HS-5 (cell line): ENCODE data around the gene RARRES2.
"Not testable (repeated sequence)": the region's sequence is repeated elsewhere in the genome, so short reads cannot be mapped to it uniquely, and the experiment has no call there.

Experiments used
- DNase-seq: peaks from one replicate; pipeline ENCODE4 v3.0.0-alpha.2; 2012; ENCODE audit warnings: low read depth

RARRES2 gene

DNA sequence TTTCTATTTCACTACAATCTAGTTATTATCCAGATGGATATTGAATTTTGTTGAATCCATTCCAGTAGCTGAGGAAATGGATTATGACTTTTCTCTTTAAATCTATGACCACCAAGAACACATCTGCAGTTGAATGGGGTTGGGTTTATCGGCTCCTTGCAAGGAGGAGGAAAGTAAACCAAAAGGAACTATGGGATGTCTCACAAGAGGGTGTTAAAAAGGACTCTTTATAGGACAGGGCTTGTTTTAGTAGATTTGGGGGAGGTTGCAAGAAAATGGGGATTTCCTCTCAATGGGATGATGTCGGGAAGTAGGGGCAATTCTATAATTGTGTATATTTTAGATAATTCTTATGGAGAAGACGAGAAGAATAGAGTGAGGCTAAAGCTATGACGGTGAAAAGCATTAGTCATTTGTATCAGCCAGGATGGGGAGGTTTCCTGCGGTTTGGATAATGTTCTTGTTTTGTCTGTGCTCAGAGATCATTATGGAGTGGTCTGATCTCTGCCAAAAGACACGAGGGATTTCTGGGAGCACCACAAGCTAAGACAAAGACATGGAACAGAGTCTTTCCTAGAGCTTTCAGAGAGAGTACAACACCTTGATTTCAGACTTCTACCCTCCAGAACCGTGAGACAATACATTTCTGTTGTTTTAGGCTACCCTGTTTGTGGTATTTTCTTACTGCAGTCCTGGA is 23.5 kb downstream of the RARRES2 start:
- DNase-seq, result no peak

GRCh38 chr7:150316987-150317386 is 24.4 kb downstream of the RARRES2 start:
- not testable (repeated sequence) for DNase-seq

DNA sequence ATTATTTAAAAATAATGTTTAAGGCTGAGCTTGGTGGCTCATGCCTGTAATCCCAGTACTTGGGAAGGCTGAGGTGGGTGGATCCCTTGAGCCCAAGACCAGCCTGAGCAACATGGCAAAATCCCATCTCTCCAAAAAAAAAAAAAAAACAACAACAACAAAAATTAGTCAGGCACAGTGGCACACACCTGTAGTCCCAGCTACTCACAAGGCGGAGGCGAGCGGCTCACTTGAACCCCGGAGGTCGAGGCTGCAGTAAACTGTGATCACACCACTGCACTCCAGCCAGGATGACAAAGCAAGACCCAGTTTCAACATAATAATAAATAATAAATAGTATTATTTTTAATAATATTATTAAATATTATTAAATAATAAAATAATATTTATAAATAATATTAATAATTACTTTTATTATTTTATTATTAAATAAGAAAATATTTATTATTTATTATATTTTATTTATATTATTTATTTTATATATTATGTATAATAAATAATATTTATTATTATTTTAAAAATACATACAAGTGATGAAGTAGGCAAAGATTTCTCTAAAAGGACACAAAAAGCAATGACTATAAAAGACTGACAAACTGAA is 26.7 kb downstream of the RARRES2 start:
- no peak for DNase-seq

DNA sequence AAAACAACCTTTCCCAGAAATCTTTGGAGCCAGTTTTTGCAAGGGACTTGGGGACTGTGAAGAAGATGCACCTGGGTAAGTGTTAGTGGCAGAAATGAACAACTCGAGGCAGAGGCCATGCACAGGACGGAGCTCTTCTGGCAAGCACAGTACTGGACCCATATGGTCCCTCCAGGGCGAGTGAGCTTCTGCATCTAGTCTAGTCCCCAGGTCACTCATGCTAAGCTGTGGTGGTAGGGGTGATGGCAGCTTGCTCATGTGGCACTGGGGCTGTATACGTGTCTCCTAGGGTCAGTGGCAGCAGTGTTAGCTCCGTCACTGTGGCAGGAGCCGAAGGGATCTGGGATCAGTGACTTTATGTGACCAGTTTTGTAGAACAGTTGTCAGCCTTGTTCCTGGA is 27.6 kb downstream of the RARRES2 start:
- DNase-seq, result no peak

DNA sequence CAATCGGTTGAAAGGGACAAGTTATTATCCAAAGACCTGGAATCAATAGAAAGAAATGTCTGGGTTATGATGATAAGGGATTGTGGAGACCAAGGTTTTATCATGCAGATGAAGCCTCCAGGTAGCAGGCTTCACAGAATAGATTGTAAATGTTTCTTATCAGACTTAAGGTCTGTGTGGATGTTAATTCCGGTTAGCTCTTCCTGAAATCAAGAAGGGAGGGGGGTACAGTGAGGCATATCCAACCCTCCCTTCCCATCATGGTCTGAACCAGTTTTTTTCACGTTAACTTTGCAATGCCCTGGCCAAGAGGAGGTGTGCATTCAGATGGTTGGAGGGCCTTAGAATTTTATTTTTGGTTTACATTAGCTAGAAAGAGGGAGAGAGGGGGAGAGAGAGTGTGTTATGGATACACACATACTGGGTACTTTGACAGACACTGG is 28.0 kb downstream of the RARRES2 start:
- DNase-seq, result no peak

- peak; percentile 47 for DNase-seq
These were observed 28.6 kb downstream of the RARRES2 start for GRCh38 chr7:150312649-150313366.

DNA sequence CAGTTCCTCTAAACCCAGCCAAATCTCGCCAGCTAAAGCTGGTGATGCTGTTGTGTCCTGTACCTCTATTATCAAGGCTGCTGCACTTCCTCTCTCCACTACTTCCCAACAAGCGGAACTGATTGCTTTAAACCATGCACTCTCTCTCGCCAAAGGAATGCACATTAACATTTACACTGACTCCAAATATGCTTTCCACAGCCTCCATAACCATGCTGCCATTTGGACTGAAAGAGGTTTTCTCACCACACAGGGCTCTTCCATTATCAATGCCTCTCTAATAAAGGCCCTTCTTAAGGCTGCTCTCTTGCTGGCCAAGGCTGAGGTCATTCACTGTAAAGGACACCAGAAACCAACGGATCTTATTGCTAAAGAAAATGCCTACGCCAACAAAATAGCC is 29.7 kb downstream of the RARRES2 start:
- DNase-seq, result no peak

GRCh38 chr7:150311146-150311545 is 30.3 kb downstream of the RARRES2 start:
- no peak for DNase-seq

GRCh38 chr7:150308575-150308974 is 32.9 kb downstream of the RARRES2 start:
- DNase-seq, result no peak

DNA sequence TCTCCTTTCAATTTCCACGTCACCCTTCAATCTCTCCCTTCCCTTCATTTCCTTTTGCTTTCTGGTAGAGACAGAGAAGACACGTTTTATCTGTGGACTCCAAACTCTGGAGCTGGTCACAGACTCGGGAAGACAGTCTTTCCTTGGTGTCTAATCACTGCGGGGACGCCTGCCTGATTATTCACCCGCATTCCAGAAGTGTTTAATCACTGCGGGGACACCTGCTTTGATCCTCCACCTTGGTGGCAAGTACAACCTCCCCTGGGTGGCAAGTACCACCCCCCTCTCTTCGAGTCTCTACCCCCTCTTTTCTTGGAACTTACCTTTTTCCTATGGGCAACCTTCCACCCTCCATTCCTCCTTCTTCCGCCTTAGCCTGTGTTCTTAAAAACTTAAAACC is 33.5 kb downstream of the RARRES2 start:
- DNase-seq, result no peak

GRCh38 chr7:150307129-150307528 is 34.3 kb downstream of the RARRES2 start:
- no peak for DNase-seq

DNA sequence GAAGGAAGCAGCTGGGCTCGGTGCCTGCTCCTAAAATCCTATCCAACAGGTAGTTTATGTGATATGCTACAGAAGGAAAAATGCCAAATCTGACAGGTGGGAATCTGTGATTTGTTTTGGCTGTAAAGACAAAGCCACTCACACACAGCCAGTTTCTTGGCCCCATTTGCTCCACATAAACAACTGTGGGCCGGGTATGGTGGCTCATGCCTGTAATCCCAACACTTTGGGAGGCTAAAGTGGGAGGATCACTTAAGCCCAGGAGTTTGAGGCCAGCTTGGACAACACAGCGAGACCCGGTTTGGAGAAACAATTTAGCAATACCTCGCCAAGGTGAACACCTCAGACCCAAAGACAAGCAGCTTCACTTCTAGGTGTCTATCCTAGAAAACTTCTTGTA is 35.1 kb downstream of the RARRES2 start:
- not testable (repeated sequence) for DNase-seq

GRCh38 chr7:150305903-150306284 is 35.5 kb downstream of the RARRES2 start:
- DNase-seq, result not testable (repeated sequence)

DNA sequence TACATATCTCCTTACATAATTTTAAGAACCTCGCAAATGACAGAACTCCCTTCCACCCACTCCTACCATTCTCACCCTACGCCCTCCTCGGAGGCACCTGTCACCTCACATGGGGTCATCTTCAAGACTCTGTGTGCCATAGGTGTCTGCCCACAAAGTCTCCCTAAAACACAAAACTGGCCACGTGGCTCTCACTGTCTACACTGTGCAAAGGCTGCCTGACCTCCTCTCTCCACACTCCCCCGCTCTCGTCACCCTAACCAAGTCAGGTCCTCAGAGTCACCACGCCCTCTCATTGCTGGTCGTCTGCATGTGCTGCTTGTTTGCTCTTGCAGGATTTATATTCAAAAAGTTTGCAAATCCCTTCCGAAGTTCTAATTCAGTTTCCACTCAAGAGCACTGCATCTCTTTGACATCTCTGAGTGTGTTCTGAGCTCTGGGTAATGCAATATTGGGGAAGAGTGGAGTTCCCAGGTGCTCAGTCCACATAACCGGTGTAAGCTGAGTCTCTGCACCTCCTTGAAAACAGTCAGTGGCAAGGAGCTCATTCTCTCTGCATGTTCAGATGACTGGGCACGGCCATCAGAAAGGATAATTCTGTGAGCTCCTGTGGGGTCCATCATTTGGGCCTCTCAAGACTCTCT is 36.0 kb downstream of the RARRES2 start:
- DNase-seq, result not testable (repeated sequence)

DNA sequence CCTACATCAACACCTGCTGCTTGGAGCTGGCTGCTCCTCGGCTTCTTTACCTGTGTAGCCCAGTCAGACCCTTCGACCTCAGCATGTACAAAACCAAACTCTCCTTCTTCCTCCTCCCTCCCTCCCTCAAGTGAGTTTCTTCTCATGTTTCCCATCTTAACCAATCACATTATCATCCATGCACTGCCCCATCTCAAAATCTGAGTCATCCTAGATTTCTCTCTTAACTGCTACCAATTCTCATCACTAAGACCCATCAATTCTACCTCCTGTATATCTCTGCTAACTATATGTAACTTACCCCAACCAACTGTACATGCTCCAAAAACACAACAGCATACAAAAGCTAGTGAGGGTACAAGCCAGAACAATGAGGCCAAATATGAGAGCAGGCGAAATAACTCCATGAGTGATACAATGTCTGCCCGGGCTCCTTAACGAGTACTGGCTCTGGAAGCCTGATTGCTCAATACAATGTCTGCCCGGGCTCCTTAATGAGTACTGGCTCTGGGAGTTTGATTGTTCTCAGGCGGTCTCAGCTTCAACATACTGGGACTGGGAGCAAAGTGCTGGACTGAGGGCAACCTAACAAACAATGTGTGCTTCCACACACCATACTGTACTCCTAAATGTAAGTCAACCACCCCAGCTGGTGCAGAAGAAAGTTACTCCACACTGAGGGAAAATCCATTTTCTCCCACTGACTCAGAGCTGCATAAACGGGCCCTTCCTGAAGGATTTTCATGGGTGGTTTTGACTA is 36.8 kb downstream of the RARRES2 start:
- DNase-seq, result not testable (repeated sequence)

- DNase-seq, result not testable (repeated sequence)
These were observed 38.5 kb downstream of the RARRES2 start for GRCh38 chr7:150302908-150303310.

GRCh38 chr7:150297978-150298377 is 43.5 kb downstream of the RARRES2 start:
- not testable (repeated sequence) for DNase-seq

- DNase-seq, result not testable (repeated sequence)
These were observed 44.6 kb downstream of the RARRES2 start for GRCh38 chr7:150296802-150297201.

GRCh38 chr7:150295614-150296013 is 45.8 kb downstream of the RARRES2 start:
- not testable (repeated sequence) for DNase-seq

DNA sequence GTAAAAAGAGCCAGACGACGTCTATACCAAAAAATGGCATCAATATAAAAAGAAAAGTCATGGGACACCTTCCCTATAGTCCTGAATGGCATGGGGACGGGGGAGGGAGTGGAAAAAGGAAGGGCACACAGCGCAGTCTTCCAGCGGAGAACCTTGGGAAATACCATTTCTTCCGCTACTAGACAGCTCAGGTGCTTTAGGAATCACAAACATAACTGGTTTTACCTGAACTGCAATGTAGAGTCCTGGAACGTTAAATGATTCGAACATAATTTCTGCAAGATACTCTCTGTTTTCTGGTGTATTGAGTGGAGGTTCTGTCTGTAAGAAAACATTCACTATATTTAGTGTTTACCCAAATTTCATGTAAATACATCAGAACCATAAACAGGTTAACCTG is 46.4 kb downstream of the RARRES2 start:
- not testable (repeated sequence) for DNase-seq

- DNase-seq, result not testable (repeated sequence)
These were observed 51.1 kb downstream of the RARRES2 start for GRCh38 chr7:150290317-150290716.

DNA sequence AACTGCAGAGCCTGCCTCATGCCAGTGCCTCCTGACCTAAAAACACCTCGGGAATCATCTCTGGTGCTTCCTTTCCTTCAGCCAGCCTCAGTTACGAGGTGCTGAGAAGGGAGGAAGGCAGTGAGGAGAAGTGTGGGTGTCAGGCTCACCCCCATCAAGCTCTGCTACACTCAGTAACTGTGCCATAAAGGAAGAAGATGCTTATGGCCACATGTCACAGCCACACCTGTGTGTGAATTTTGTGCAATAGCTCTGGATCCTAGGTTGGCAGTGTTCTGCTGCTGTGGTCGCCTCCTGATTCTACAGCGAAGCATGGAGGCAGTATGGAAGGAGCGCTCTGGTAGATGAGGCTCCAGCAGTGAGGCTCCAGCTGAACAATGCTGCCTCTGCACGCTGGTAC is 52.6 kb downstream of the RARRES2 start:
- DNase-seq, result not testable (repeated sequence)
